ENCODE measurements around the gene WDR70. TPM values are rescaled to one million over a fixed set of nuclear protein-coding genes. Genes with fewer than 3 reads are reported as not detected.

The WDR70 gene
- total RNA-seq, 1 donor from 2014 or later = 43.0 TPM

GRCh38 chr5:37709020-37709419 is 329.9 kb downstream of the WDR70 start:
- peaks cover 3% of the 10 kb centered on the region for H3K36me3 Mint-ChIP-seq (ENCODE audit: insufficient read depth)

GRCh38 chr5:37710965-37711364 is 331.8 kb downstream of the WDR70 start:
- Mint-ChIP-seq H3K27me3 (no peaks in the 10 kb centered on the region), H3K36me3 (ENCODE audit: insufficient read depth) (peaks cover 3% of the 10 kb centered on the region), H3K4me3 (ENCODE audit: low read depth) (no peak overlapping the region), H3K4me1 (ENCODE audit: low read depth) (no peaks in the 10 kb centered on the region), H3K9me3 (ENCODE audit: low read depth) (no peaks in the 10 kb centered on the region), H3K27ac (no peak overlapping the region)
- TF ChIP-seq, protein P1, sequence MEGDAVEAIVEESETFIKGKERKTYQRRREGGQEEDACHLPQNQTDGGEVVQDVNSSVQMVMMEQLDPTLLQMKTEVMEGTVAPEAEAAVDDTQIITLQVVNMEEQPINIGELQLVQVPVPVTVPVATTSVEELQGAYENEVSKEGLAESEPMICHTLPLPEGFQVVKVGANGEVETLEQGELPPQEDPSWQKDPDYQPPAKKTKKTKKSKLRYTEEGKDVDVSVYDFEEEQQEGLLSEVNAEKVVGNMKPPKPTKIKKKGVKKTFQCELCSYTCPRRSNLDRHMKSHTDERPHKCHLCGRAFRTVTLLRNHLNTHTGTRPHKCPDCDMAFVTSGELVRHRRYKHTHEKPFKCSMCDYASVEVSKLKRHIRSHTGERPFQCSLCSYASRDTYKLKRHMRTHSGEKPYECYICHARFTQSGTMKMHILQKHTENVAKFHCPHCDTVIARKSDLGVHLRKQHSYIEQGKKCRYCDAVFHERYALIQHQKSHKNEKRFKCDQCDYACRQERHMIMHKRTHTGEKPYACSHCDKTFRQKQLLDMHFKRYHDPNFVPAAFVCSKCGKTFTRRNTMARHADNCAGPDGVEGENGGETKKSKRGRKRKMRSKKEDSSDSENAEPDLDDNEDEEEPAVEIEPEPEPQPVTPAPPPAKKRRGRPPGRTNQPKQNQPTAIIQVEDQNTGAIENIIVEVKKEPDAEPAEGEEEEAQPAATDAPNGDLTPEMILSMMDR (IDR thresholded peaks at IDR 0.05; ENCODE audit: unreplicated experiment) = no peak
- no peak for DNase-seq (ENCODE audit: low spot score, unreplicated experiment)

More at GRCh38 chr5:37709020-37709419, 329.9 kb downstream of the WDR70 start:
- Mint-ChIP-seq H3K9me3 (ENCODE audit: low read depth) (no peaks in the 10 kb centered on the region), H3K27me3 (no peaks in the 10 kb centered on the region), H3K4me3 (ENCODE audit: low read depth) (no peak overlapping the region), H3K4me1 (ENCODE audit: low read depth) (no peaks in the 10 kb centered on the region), H3K27ac (no peak overlapping the region)
- DNase-seq (ENCODE audit: low spot score, unreplicated experiment) = no peak
- TF ChIP-seq, protein P1 (IDR thresholded peaks at IDR 0.05; ENCODE audit: unreplicated experiment) = no peak

GRCh38 chr5:37712750-37713149 is 333.6 kb downstream of the WDR70 start:
- Mint-ChIP-seq H3K9me3 (ENCODE audit: low read depth) (no peaks in the 10 kb centered on the region), H3K4me1 (ENCODE audit: low read depth) (peaks cover 4% of the 10 kb centered on the region), H3K4me3 (ENCODE audit: low read depth) (no peak overlapping the region), H3K27me3 (no peaks in the 10 kb centered on the region), H3K36me3 (ENCODE audit: insufficient read depth) (peaks cover 2% of the 10 kb centered on the region), H3K27ac (no peak overlapping the region)
- TF ChIP-seq, protein P1 (IDR thresholded peaks at IDR 0.05; ENCODE audit: unreplicated experiment) = no peak
- no peak for DNase-seq (ENCODE audit: low spot score, unreplicated experiment)

- Mint-ChIP-seq H3K27me3 (no peaks in the 10 kb centered on the region), H3K4me1 (ENCODE audit: low read depth) (peaks cover 10% of the 10 kb centered on the region), H3K9me3 (ENCODE audit: low read depth) (no peaks in the 10 kb centered on the region), H3K36me3 (ENCODE audit: insufficient read depth) (peaks cover 2% of the 10 kb centered on the region), H3K4me3 (ENCODE audit: low read depth) (no peak overlapping the region), H3K27ac (no peak overlapping the region)
- TF ChIP-seq, protein P1 (IDR thresholded peaks at IDR 0.05; ENCODE audit: unreplicated experiment) = no peak
- no peak for DNase-seq (ENCODE audit: low spot score, unreplicated experiment)
These were observed 335.6 kb downstream of the WDR70 start for GRCh38 chr5:37714756-37715155.

DNA sequence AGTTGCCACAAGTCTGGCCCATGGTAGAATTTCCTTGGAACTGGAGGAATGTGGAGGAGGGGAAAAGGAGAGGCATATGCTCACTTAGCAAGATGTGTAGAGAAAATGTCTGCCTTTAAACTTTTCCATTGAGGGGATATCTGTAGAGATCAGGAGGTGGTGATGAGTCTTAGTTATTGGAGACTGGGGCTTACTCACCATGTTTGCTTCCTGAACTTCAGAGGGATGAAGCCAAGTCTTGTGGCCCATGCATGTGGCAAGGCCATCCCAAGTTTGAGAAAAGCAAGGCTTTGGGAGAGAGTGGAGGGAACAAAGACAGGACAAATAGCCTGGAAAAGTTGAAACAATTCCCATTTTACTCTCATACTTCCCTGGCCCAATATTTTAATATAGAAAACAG is 336.2 kb downstream of the WDR70 start:
- TF ChIP-seq, protein P1 (IDR thresholded peaks at IDR 0.05; ENCODE audit: unreplicated experiment) = no peak
- no peak overlapping the region for H3K4me3 Mint-ChIP-seq (ENCODE audit: low read depth)
- H3K9me3 Mint-ChIP-seq (ENCODE audit: low read depth) = no peaks in the 10 kb centered on the region
- H3K27me3 Mint-ChIP-seq = no peaks in the 10 kb centered on the region
- no peaks in the 10 kb centered on the region for H3K36me3 Mint-ChIP-seq (ENCODE audit: insufficient read depth)
- no peak overlapping the region for H3K27ac Mint-ChIP-seq
- DNase-seq (ENCODE audit: low spot score, unreplicated experiment) = no peak
- peaks cover 10% of the 10 kb centered on the region for H3K4me1 Mint-ChIP-seq (ENCODE audit: low read depth)
